Omental fat pad (tissue), 4 donors: ENCODE data around the gene ADNP2. TPM values are rescaled to one million over a fixed set of nuclear protein-coding genes. Genes with fewer than 3 reads are reported as not detected.

Experiments
- ATAC-seq: fragments of 150-250 bp; one replicate; pipeline ENCODE4 v1.9.1; 2016; ENCODE audit warnings: mild to moderate bottlenecking, moderate library complexity; ENCODE audit not compliant: low FRiP score
- DNase-seq: peaks from one replicate; pipeline ENCODE4 v3.0.0-alpha.2; 2019; ENCODE audit warnings: low spot score
- CTCF ChIP-seq, 3 donors: fragments of 450-650 bp; IDR thresholded peaks; one replicate each; pipeline ENCODE4 v1.5.1; 2016 to 2017; ENCODE audit warnings: antibody characterized with exemption in 3 of 3, mild to moderate bottlenecking in 3 of 3, moderate library complexity in 2 of 3
- total RNA-seq, 4 donors: library from RNA; depleted of rRNA; stranded (reverse); fragments of >200 nt; gene quantifications; one replicate each; pipeline ENCODE4 v1.1.0, GENCODE V29; 2016

ADNP2 gene
- total RNA-seq, 4 donors from 2014 or later: 13.2 to 22.6 (median 16.1) TPM

GRCh38 chr18:80105369-80106167, 3.5 kb upstream of the ADNP2 start:
- DNase-seq (no peak), ATAC-seq (no peak)
- TF ChIP-seq CTCF (IDR thresholded peaks at IDR 0.05): no peak

DNA sequence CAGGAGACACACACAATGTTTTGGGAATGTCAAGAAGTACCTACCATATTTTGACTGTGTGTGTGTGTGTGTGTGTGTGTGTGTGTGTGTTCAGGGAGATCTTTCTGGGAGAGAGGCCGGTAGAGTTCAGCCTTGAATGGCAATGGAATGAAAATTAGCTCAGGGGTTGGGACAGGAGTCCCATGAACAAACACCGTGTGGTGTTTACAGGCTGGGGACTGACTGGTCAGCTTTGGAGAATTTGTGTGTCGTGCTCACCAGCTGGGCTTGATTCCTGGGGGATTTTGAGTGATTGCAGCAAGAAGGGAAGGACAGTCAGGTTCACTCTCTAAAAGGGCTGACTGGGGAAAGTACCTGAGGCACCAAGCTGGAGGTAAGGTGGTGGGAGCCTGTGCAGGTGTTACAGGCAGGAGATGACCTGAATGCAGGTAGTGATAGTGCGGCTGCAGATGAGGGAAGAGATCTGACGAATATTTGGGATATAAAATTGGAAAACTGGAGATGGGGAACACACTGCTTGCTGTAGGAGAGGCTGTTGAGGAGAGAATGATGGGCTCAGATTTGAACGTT, 2.5 kb upstream of the ADNP2 start:
- no peak for DNase-seq
- no peak for ATAC-seq
- no peak for TF ChIP-seq CTCF (IDR thresholded peaks at IDR 0.05)

DNA sequence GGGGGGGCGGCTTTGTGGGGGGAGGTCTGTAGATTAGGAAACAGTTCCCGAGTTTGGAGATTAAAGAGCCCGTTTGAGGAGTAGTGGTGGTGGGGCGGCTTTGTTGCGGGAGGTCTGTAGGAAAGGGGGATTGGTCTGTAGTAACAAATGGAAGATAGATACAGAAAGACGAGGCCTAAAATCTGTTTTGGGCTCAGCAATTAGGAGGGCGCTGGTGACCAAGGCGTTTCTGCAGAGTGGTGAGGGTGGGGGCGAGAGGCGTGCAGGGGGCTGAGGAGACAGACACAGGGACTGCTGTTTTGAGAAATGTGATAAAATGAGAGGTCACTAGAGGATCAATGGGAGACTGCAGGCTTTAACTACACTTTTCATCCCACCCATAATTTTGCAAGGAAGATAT, 1.6 kb upstream of the ADNP2 start:
- no peak for TF ChIP-seq CTCF (IDR thresholded peaks at IDR 0.05)
- ATAC-seq (no peak), DNase-seq (no peak)

DNA sequence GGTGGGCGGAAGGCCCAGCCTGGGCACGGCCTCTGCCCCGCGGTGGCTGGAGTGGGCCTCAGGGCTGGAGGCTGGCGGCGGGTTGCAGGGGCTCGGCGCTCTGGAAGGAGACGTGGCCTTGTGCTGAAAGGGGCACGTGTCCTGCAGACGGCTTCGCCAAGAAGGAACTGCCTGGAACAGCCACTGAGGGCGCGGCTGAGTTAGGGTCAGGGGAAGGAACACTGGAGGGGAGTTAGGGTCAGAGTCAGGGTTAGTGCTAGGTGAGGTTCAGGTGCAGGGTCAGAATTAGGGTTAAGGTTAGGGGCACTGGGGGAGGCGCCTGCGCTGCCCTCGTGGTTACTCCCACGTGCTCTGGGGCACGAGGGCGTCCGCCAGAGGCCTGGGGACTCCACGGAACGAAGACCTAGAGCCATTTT, 933 bp upstream of the ADNP2 start:
- ATAC-seq: no peak
- DNase-seq: no peak
- TF ChIP-seq CTCF (IDR thresholded peaks at IDR 0.05): no peak

GRCh38 chr18:80109676-80110078, 615 bp downstream of the ADNP2 start:
- no peak for DNase-seq
- peak; percentile 21 for ATAC-seq
- no peak for TF ChIP-seq CTCF (IDR thresholded peaks at IDR 0.05)

- no peak for ATAC-seq
- TF ChIP-seq CTCF (IDR thresholded peaks at IDR 0.05): no peak
- no peak for DNase-seq
Measured at GRCh38 chr18:80112624-80113248, 3.7 kb downstream of the ADNP2 start.
